Gastrocnemius medialis (tissue), 4 donors: ENCODE results near the gene SHC3. TPM values are rescaled to one million over a fixed set of nuclear protein-coding genes. Genes with fewer than 3 reads are reported as not detected.

ENCODE experiments used
- ATAC-seq, 2 donors: fragments of 150-250 bp; one replicate each; pipeline ENCODE4 v1.9.1; 2016
- DNase-seq, 2 donors: peaks; one replicate each; pipeline ENCODE4 v3.0.0-alpha.2; 2019
- H3K27ac ChIP-seq, 4 donors: fragments of 200-600 bp; sonication (generic); 1 replicate in 1 of 4; 2 replicates in 3 of 4; pipeline ENCODE4 v1.5.1; 2016 to 2018; ENCODE audit warnings: mild to moderate bottlenecking in 2 of 4, moderate library complexity in 1 of 4
- H3K27me3 ChIP-seq, 3 donors: fragments of 200-600 bp; sonication (generic) in 2 of 3; 1 replicate in 1 of 3; 2 replicates in 2 of 3; pipeline versions ENCODE4 v1.5.1 to v1.6.0; 2016 to 2019; ENCODE audit warnings: mild to moderate bottlenecking in 1 of 3, moderate library complexity in 1 of 3
- H3K36me3 ChIP-seq, 2 donors: fragments of 200-600 bp; sonication (generic) in 1 of 2; one replicate each; pipeline ENCODE4 v1.5.1; 2017 to 2018
- H3K4me1 ChIP-seq, 2 donors: fragments of 200-600 bp; sonication (generic) in 1 of 2; one replicate each; pipeline ENCODE4 v1.5.1; 2016 to 2017; ENCODE audit warnings: mild to moderate bottlenecking in 2 of 2
- H3K4me3 ChIP-seq, 4 donors: fragments of 200-600 bp; sonication (generic) in 3 of 4; 1 replicate in 1 of 4; 2 replicates in 3 of 4; pipeline ENCODE4 v1.5.1; 2016 to 2019; ENCODE audit warnings: mild to moderate bottlenecking in 2 of 4
- H3K9me3 ChIP-seq, 3 donors: fragments of 200-600 bp; sonication (generic) in 2 of 3; 1 replicate in 1 of 3; 2 replicates in 2 of 3; pipeline ENCODE4 v1.5.1; 2016 to 2019
- CTCF ChIP-seq, 5 experiments: fragments of 450-650 bp in 3 of 5; fragments of 200-600 bp in 2 of 5; sonication (generic) in 2 of 5; IDR thresholded peaks in 4 of 5; conservative IDR thresholded peaks in 1 of 5; 1 replicate in 4 of 5; 2 replicates in 1 of 5; pipeline ENCODE4 v1.5.1; 2016 to 2019; ENCODE audit warnings: antibody characterized with exemption in 5 of 5, mild to moderate bottlenecking in 3 of 5, moderate library complexity in 3 of 5
- POLR2A ChIP-seq, 2 donors: fragments of 450-650 bp; IDR thresholded peaks; one replicate each; pipeline ENCODE4 v1.6.1; 2017; ENCODE audit warnings: antibody characterized with exemption in 2 of 2, mild to moderate bottlenecking in 2 of 2, moderate library complexity in 2 of 2
- in situ Hi-C, 4 donors: fragments of 200-750 bp; cut with MboI; loops; one replicate each; pipeline versions ENCODE4 v1.15.0 to v1.8.0; 2017; ENCODE audit warnings: low sequenced_read_pairs in 4 of 4
- intact Hi-C: fragments of 100-400 bp; cut with DNase I; formaldehyde crosslinking; loops from one replicate; pipeline ENCODE4 v1.15.1; 2023; ENCODE audit warnings: low total_unique reads
- total RNA-seq, 4 donors: library from RNA; depleted of rRNA; stranded (reverse); fragments of >200 nt; gene quantifications; one replicate each; pipeline versions ENCODE4 v1.1.0 to v1.2.3, GENCODE V29; 2016

Gene SHC3
- total RNA-seq, 4 donors from 2014 or later = 0.09 to 0.29 (median 0.15) TPM; not detected in 1

GRCh38 chr9:89189215-89189614 lies 10.6 kb upstream of the SHC3 start:
- no peak for DNase-seq
- intact Hi-C loops = no loop called here
- H3K36me3 ChIP-seq = no peaks in the 10 kb centered on the region
- no peaks in the 10 kb centered on the region for H3K27me3 ChIP-seq
- TF ChIP-seq CTCF (IDR thresholded peaks at IDR 0.05 in 4 of 5, conservative IDR thresholded peaks at IDR 0.05 in 1 of 5) (no peak), POLR2A (IDR thresholded peaks at IDR 0.05) (no peak)
- no peak for ATAC-seq
- H3K9me3 ChIP-seq = peaks cover 0 to 6% (median 0%) of the 10 kb centered on the region in 3 donors
- H3K27ac ChIP-seq = no peak overlapping the region
- H3K4me3 ChIP-seq = no peak overlapping the region
- no peaks in the 10 kb centered on the region for H3K4me1 ChIP-seq
- in situ Hi-C loops = no loop called here

- intact Hi-C loops (no loop called here), in situ Hi-C loops (no loop called here)
- H3K4me3 ChIP-seq = no peak overlapping the region
- no peak overlapping the region for H3K27ac ChIP-seq
- H3K9me3 ChIP-seq = peaks cover 0 to 2% (median 0%) of the 10 kb centered on the region in 3 donors
- no peak for TF ChIP-seq POLR2A (IDR thresholded peaks at IDR 0.05)
- DNase-seq (no peak), ATAC-seq (no peak)
- H3K27me3 ChIP-seq = no peaks in the 10 kb centered on the region
- no peaks in the 10 kb centered on the region for H3K36me3 ChIP-seq
- no peaks in the 10 kb centered on the region for H3K4me1 ChIP-seq
Measured at GRCh38 chr9:89187950-89188349, 9.3 kb upstream of the SHC3 start.

GRCh38 chr9:89187541-89187940 lies 8.9 kb upstream of the SHC3 start:
- Histone ChIP-seq H3K4me1 (no peaks in the 10 kb centered on the region), H3K27me3 (no peaks in the 10 kb centered on the region), H3K9me3 (no peaks in the 10 kb centered on the region), H3K27ac (no peak overlapping the region), H3K4me3 (no peak overlapping the region), H3K36me3 (no peaks in the 10 kb centered on the region)
- ATAC-seq (no peak), DNase-seq (no peak)
- in situ Hi-C loops (no loop called here), intact Hi-C loops (no loop called here)
- TF ChIP-seq POLR2A (IDR thresholded peaks at IDR 0.05) (no peak), CTCF (IDR thresholded peaks at IDR 0.05 in 4 of 5, conservative IDR thresholded peaks at IDR 0.05 in 1 of 5) (no peak)

- Histone ChIP-seq H3K4me1 (no peaks in the 10 kb centered on the region), H3K27ac (no peak overlapping the region), H3K36me3 (no peaks in the 10 kb centered on the region), H3K27me3 (no peaks in the 10 kb centered on the region), H3K4me3 (no peak overlapping the region), H3K9me3 (no peaks in the 10 kb centered on the region)
- TF ChIP-seq CTCF (IDR thresholded peaks at IDR 0.05 in 4 of 5, conservative IDR thresholded peaks at IDR 0.05 in 1 of 5) (no peak), POLR2A (IDR thresholded peaks at IDR 0.05) (no peak)
- in situ Hi-C loops = no loop called here
- DNase-seq (no peak), ATAC-seq (no peak)
- intact Hi-C loops = no loop called here
Measured at GRCh38 chr9:89186960-89187359, 8.3 kb upstream of the SHC3 start.

- H3K36me3 ChIP-seq = no peaks in the 10 kb centered on the region
- TF ChIP-seq POLR2A (IDR thresholded peaks at IDR 0.05) (no peak), CTCF (IDR thresholded peaks at IDR 0.05 in 4 of 5, conservative IDR thresholded peaks at IDR 0.05 in 1 of 5) (no peak)
- no peak overlapping the region for H3K4me3 ChIP-seq
- no peak for ATAC-seq
- no peaks in the 10 kb centered on the region for H3K4me1 ChIP-seq
- no peaks in the 10 kb centered on the region for H3K27me3 ChIP-seq
- intact Hi-C loops = no loop called here
- no peak for DNase-seq
- in situ Hi-C loops = no loop called here
- no peaks in the 10 kb centered on the region for H3K9me3 ChIP-seq
- no peak overlapping the region for H3K27ac ChIP-seq
Measured at GRCh38 chr9:89185980-89186379, 7.4 kb upstream of the SHC3 start.
